ENCODE data around the gene ATP6V0A4. TPM values are rescaled to one million over a fixed set of nuclear protein-coding genes. Genes with fewer than 3 reads are reported as not detected.

ATP6V0A4 gene
- total RNA-seq, 1 donor from 2014 or later, result 0.25 TPM

DNA sequence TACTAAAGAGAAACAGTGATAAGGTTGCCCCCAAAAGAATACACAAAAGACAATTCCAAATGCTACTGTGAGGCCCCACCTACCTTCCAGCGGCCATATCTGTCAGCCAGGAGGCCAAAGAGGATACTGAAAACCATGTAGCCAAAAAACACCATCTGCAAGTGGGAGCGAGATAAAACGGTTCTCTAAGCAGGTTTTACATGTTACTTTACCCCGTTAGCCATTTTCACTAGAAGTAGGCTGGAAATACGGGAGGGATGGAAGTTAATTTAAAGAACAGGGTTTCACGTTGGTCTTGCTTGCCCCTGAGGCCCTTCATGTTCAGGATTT, 135.0 kb downstream of the ATP6V0A4 start:
- no peaks in the 10 kb centered on the region for H3K36me3 ChIP-seq (ENCODE audit: insufficient read depth, low read length)

DNA sequence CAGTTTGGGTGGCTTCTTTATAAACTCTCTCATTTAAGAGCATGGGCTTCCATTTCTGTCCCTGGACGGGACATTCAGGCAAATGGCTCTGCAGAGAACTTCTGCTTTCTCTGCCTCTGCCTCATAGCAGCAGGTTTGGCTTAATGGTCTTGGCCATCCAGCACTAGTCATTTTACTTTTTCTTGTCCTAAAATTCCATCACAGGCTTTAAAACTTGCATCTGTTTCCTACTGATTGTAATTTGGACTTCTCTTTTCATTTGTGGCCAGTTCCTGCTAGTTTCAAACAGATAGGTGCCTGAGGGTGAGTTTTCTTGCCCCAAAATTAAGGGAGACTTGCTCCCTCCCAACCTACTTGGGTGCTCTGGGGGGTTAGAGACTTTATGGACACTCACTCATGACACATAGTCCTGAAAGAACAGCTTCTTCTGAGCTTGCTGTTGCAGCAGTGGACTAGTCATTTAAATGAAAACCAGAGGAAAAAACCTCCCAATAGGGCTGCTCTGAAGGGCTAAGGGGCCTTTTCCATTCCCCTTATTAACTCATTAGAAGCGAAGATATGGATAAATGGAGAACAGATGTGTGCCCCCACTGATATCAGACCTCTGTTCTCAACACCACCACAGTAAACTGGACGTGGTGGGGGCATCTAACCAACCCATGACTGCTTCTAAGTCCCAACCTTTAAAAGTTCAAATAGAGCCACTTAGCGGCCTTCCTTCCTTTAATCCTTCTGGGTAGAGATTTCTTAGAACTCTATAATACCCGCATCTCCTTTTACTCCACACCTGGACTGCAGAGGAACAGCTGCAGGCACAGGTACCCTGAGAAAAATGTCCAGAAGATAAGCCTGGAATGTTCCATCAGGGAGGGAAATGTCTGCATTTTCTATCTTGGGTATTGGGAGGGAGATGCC, 135.7 kb downstream of the ATP6V0A4 start:
- peaks cover 3% of the 10 kb centered on the region for H3K9me3 Mint-ChIP-seq (ENCODE audit: unreplicated experiment)
- no peaks in the 10 kb centered on the region for H3K27me3 Mint-ChIP-seq (ENCODE audit: low read depth, unreplicated experiment)
- Histone ChIP-seq H2AFZ (ENCODE audit: low read depth, low read length) (no peak overlapping the region), H3K4me3 (ENCODE audit: insufficient read depth, low read depth, low read length) (no peak overlapping the region), H3K9ac (ENCODE audit: low read length) (no peak overlapping the region), H3K36me3 (ENCODE audit: insufficient read depth, low read length) (no peaks in the 10 kb centered on the region), H4K20me1 (ENCODE audit: insufficient read depth, low read length) (no peaks in the 10 kb centered on the region), H3K27me3 (ENCODE audit: insufficient read depth, low read length) (peaks cover 7% of the 10 kb centered on the region), H3K79me2 (ENCODE audit: insufficient read depth, low read length) (no peaks in the 10 kb centered on the region), H3K27ac (ENCODE audit: low read depth, low read length) (no peak overlapping the region), H3K4me1 (ENCODE audit: insufficient read depth, low read length) (peaks cover 2% of the 10 kb centered on the region), H3K9me3 (ENCODE audit: insufficient read depth, low read depth, low read length) (no peaks in the 10 kb centered on the region), H3K4me2 (ENCODE audit: low read length) (no peak overlapping the region)
- no peak for DNase-seq (ENCODE audit: low read depth)
- no peak for FAIRE-seq
- no peak for TF ChIP-seq EZH2 (IDR thresholded peaks at IDR 0.05; ENCODE audit: insufficient read depth, low read length)
- peak overlapping the region; percentile 18 for H3K27ac Mint-ChIP-seq (ENCODE audit: unreplicated experiment)
- no peak overlapping the region for H3K4me3 Mint-ChIP-seq (ENCODE audit: unreplicated experiment)
- H3K36me3 Mint-ChIP-seq (ENCODE audit: low read depth, unreplicated experiment), result no peaks in the 10 kb centered on the region
- peaks cover 29% of the 10 kb centered on the region for H3K4me1 Mint-ChIP-seq (ENCODE audit: low read depth, unreplicated experiment)

More for the DNA sequence above, 135.0 kb downstream of the ATP6V0A4 start:
- Histone ChIP-seq H3K79me2 (ENCODE audit: insufficient read depth, low read length) (no peaks in the 10 kb centered on the region), H3K27me3 (ENCODE audit: insufficient read depth, low read length) (peaks cover 7% of the 10 kb centered on the region), H2AFZ (ENCODE audit: low read depth, low read length) (no peak overlapping the region), H3K4me3 (ENCODE audit: insufficient read depth, low read depth, low read length) (no peak overlapping the region), H3K9me3 (ENCODE audit: insufficient read depth, low read depth, low read length) (no peaks in the 10 kb centered on the region), H3K27ac (ENCODE audit: low read depth, low read length) (no peak overlapping the region), H3K4me2 (ENCODE audit: low read length) (no peak overlapping the region), H3K9ac (ENCODE audit: low read length) (no peak overlapping the region), H4K20me1 (ENCODE audit: insufficient read depth, low read length) (no peaks in the 10 kb centered on the region), H3K4me1 (ENCODE audit: insufficient read depth, low read length) (peaks cover 2% of the 10 kb centered on the region)
- peak overlapping the region; percentile 18 for H3K27ac Mint-ChIP-seq (ENCODE audit: unreplicated experiment)
- H3K36me3 Mint-ChIP-seq (ENCODE audit: low read depth, unreplicated experiment), result peaks cover 1% of the 10 kb centered on the region
- H3K9me3 Mint-ChIP-seq (ENCODE audit: unreplicated experiment), result peaks cover 3% of the 10 kb centered on the region
- no peak for TF ChIP-seq EZH2 (IDR thresholded peaks at IDR 0.05; ENCODE audit: insufficient read depth, low read length)
- TF ChIP-seq, protein P1, sequence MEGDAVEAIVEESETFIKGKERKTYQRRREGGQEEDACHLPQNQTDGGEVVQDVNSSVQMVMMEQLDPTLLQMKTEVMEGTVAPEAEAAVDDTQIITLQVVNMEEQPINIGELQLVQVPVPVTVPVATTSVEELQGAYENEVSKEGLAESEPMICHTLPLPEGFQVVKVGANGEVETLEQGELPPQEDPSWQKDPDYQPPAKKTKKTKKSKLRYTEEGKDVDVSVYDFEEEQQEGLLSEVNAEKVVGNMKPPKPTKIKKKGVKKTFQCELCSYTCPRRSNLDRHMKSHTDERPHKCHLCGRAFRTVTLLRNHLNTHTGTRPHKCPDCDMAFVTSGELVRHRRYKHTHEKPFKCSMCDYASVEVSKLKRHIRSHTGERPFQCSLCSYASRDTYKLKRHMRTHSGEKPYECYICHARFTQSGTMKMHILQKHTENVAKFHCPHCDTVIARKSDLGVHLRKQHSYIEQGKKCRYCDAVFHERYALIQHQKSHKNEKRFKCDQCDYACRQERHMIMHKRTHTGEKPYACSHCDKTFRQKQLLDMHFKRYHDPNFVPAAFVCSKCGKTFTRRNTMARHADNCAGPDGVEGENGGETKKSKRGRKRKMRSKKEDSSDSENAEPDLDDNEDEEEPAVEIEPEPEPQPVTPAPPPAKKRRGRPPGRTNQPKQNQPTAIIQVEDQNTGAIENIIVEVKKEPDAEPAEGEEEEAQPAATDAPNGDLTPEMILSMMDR (IDR thresholded peaks at IDR 0.05; ENCODE audit: insufficient read depth, low read depth, low read length), result no peak
- no peaks in the 10 kb centered on the region for H3K27me3 Mint-ChIP-seq (ENCODE audit: low read depth, unreplicated experiment)
- H3K4me3 Mint-ChIP-seq (ENCODE audit: unreplicated experiment), result no peak overlapping the region
- H3K4me1 Mint-ChIP-seq (ENCODE audit: low read depth, unreplicated experiment), result peaks cover 34% of the 10 kb centered on the region
- no peak for DNase-seq (ENCODE audit: low read depth)
- FAIRE-seq, result no peak

DNA sequence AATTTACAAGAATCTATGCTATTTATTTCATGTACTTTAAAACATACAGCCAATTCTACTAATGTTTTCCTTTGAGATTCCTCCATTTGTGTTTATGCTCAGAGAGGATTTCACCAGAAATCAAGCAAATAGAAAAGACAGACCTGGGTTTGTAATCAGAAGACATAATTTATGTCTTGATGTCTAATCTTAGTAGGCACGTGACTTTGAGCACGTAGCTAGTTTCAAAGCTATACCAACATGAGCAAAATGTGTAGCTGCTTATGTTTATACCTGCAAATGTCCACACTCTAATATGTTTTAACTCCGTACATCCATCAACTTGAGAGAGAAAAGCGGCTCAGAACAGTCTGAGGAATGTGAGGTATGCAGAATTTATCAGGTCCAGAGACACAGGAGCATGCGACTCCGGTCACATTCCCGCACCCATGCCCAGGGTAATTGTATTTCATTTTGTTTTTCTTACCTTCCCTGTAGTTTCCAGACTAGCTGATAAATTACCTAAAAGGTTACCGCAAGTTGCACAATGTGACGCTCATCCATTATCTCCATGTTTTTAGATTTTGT, 136.8 kb downstream of the ATP6V0A4 start:
- DNase-seq (ENCODE audit: low read depth) (no peak), FAIRE-seq (no peak)
- Histone ChIP-seq H3K4me1 (ENCODE audit: insufficient read depth, low read length) (peaks cover 2% of the 10 kb centered on the region), H3K9me3 (ENCODE audit: insufficient read depth, low read depth, low read length) (no peaks in the 10 kb centered on the region), H3K79me2 (ENCODE audit: insufficient read depth, low read length) (no peaks in the 10 kb centered on the region), H3K36me3 (ENCODE audit: insufficient read depth, low read length) (no peaks in the 10 kb centered on the region), H3K27ac (ENCODE audit: low read depth, low read length) (no peak overlapping the region), H3K27me3 (ENCODE audit: insufficient read depth, low read length) (peaks cover 4% of the 10 kb centered on the region), H3K9ac (ENCODE audit: low read length) (no peak overlapping the region), H3K4me2 (ENCODE audit: low read length) (no peak overlapping the region), H2AFZ (ENCODE audit: low read depth, low read length) (no peak overlapping the region), H3K4me3 (ENCODE audit: insufficient read depth, low read depth, low read length) (no peak overlapping the region), H4K20me1 (ENCODE audit: insufficient read depth, low read length) (no peaks in the 10 kb centered on the region)
- Mint-ChIP-seq H3K27me3 (ENCODE audit: low read depth, unreplicated experiment) (no peaks in the 10 kb centered on the region), H3K9me3 (ENCODE audit: unreplicated experiment) (peaks cover 7% of the 10 kb centered on the region), H3K4me1 (ENCODE audit: low read depth, unreplicated experiment) (peaks cover 21% of the 10 kb centered on the region), H3K36me3 (ENCODE audit: low read depth, unreplicated experiment) (no peaks in the 10 kb centered on the region), H3K4me3 (ENCODE audit: unreplicated experiment) (no peak overlapping the region), H3K27ac (ENCODE audit: unreplicated experiment) (no peak overlapping the region)
- TF ChIP-seq EZH2 (IDR thresholded peaks at IDR 0.05; ENCODE audit: insufficient read depth, low read length), result no peak
- TF ChIP-seq, protein P1 (IDR thresholded peaks at IDR 0.05; ENCODE audit: insufficient read depth, low read depth, low read length), result no peak

Measured in astrocyte (in vitro differentiated cells and primary cell).